GM21576 (cell line): ENCODE results near the gene B4GALNT4.
"Not testable (repeated sequence)": the region's sequence is repeated elsewhere in the genome, so short reads cannot be mapped to it uniquely, and the experiment has no call there.

Experiments used
- ATAC-seq: cut with Tn5 transposase; IDR thresholded peaks from one replicate; pipeline ENCODE4 v1.9.1; 2021; ENCODE audit warnings: mild to moderate bottlenecking, moderate library complexity; ENCODE audit not compliant: unreplicated experiment

B4GALNT4 gene

GRCh38 chr11:335779-336658, 33.3 kb upstream of the B4GALNT4 start:
- no peak for ATAC-seq

DNA sequence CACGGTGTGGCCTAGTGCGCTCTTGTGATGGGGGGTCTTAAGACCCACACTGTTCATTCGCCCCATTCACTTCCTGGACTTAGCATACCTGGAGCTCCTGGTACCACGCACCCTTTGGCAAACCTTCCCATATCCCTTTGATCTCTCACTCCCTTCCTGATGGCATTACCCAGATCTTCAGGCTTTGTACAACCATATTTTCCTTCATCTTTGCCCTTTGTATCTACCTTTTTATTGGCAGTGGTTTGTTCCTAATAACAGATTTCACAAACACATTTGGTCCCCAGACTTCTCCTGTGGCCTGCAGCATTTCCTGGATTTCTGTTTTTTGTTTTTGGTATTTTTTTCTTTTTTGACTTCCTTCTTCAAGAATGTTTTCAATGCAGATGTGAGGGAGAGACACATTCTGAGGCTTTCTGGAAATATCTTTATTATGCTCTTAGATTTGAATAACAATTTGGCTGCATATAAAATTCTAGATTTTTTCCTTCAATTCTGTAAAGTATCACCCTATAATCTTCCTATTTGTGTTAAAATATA, 32.6 kb upstream of the B4GALNT4 start:
- ATAC-seq, result no peak

GRCh38 chr11:337711-338110, 31.6 kb upstream of the B4GALNT4 start:
- no peak for ATAC-seq

DNA sequence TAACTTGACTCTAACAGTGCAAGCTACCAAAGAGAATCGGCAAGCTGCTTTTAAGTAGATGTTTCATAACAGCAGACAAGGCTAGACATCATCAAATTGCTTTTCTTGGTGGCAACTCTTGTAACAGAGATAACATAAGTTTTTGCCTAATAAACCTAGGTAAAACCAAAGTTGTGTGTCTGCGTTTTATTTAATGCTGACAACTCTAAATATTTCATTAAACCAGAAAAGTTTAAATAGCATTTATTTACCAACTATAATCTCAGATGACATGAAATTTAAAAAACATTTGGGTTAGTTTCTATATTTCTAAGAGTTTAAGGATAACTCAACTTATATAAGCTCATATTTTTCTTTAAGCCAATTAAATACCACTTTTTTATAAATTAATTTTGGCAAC, 29.3 kb upstream of the B4GALNT4 start:
- no peak for ATAC-seq

DNA sequence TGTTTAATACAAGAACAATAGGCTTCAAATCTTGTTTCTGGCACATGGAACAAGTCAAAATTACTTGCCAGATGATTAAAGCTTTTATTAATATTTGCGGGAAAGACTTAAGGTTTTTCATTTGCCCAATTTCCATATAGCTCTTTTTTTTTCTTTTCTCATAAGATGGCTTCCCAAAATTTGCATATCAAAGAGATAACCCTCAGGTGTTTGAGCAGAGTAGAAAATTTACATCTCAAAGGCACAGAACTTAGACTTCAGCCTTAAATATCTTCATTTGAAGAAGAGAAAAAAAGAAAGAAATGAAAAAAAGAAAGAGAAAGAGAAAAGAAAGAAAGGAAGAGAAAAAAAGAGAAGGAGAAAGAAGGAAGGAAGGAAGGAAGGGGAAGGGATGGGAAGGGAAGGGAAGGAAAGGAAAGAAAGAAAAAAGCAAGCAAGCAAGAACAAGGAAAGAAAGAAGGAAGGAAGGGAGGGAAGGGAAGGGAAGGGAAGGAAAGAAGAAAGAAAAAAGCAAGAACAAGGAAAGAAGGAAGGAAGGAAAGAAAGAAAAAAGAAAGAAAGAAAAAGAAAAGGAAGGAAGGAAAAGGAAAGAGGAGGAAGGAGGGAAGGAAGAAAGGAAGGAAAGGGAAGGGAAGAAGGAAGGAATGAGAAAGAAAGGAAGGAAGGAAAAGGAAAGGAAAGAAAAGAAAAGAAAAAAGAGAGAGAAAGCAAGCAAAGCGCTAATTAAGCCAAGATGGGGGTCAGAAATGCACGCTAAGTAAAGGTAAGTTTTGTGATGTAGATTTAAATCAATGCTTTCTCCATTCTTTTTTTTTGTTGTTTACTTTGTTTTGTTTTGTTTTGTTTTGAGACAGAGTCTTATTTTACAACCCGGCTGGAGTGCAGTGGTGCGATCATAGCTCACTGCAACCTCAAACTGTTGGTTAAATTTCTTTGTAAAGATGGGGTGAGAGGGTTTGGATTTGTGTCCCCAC, 28.5 kb upstream of the B4GALNT4 start:
- ATAC-seq, result no peak

- no peak for ATAC-seq
These were observed 27.0 kb upstream of the B4GALNT4 start for GRCh38 chr11:342328-342727.

DNA sequence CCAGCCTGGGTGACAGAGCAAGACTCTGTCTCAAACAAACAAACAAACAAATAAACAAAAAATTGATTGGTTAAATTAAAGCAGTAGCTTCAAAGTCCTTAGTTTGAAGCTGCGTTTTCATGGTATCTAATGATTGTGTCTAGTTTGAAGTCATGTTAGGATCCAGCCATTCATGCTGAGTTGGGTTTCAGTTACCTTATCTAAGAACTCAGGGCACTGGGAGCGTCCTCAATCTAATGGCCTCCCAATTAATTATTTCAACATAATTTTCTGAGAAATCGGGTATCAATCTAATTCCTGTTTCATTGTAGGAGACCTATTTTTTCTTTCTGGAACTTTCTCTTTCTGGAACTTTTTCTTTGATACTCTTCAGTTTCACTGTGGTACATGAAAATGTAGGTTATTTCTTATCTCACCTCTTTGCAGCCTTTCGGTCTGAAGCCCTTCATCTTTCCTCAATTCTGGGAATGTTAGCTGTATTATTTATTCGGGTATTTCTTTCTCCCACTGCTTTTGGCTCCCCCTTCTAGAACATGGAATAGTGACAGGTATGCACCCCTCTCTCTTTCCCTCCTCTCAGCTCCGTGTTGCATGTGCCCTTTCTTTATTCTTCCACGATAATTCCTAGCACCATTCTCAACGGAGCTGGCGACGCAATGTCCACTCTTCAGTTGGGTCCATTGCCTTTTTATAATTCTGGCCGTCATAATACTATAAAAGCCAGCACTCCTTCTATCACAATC, 24.3 kb upstream of the B4GALNT4 start:
- no peak for ATAC-seq

DNA sequence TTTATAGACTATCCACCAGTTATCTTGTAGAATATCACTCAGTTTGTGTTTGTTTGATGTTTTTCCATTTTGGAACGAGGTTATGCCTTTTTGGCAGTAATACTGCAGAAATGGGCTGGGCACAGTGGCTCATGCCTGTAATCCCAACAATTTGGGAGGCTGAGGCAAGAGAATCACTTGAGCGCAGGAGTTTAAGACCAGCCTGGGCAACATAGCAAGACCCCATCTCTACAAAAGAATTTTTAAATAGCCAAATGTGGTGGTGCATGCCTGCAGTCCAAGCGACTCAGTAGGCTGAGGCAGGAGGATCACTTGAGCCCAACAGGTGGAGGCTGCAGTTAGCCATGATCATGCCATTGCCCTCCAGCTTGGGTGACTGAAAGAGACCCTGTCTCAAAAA, 22.8 kb upstream of the B4GALNT4 start:
- ATAC-seq, result no peak

GRCh38 chr11:349270-349954, 19.9 kb upstream of the B4GALNT4 start:
- not testable (repeated sequence) for ATAC-seq

GRCh38 chr11:350033-350722, 19.1 kb upstream of the B4GALNT4 start:
- ATAC-seq, result not testable (repeated sequence)

- ATAC-seq, result no peak
These were observed 18.5 kb upstream of the B4GALNT4 start for GRCh38 chr11:350723-351255.

GRCh38 chr11:351411-351810, 17.9 kb upstream of the B4GALNT4 start:
- no peak for ATAC-seq

DNA sequence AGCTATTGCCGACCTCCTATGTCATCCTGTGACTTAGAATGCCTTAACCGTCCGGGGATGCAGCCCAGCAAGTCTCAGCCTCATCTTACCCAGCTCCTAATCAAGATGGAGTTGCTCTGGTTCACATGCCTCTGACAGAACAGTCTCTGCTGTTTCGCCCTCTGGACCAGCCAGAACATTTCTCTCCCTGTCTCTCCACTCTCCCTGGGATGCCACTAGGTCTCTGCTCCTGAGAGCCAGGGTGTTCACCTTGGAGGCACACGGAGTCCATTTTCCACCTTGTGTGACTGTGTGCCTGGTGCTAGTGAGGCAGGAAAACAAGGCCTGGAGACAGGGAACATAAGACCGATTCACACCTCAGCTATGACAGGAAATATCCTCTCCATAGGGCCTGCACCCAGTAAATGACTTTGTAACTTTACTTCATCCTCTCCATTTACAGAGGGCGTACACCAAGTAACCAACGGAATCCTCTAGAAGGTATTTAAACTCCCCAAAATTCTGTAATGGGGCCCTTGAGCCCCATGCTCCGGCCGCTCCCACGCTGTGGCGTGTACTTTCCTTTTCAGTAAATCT, 16.8 kb upstream of the B4GALNT4 start:
- ATAC-seq, result no peak

DNA sequence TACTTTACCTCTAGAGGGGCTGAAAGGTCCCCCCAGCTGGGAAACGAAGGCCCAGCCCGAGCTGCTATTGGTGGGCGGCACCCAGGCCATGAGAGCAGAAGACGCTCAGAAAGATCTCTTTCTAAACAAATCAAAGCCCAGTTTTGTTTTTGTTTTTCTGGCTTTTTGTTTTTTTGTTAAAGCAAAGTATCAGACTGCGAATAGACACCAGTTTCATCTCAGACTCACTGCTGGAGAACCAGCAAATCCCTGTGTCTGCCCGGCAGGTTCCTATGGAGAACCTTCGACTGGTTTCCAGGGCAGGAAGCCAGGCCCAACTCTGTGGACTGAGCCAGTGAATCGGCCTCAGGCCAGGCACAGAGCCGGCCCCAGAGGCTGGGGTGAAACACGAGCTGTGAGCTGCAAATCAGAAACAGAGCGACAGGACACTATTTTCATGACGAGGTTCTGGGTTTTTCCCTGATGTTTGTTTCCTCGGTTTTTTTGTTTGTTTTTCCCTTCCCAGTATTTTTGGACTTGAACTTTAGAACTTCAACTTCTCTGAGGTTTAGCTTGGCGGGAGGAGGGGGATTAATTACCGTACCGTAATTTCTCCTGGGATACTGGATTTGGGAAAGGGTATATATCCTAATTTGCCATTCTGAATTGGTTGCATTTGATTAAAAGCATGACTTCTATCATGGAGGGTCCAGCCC, 16.0 kb upstream of the B4GALNT4 start:
- ATAC-seq, result no peak

DNA sequence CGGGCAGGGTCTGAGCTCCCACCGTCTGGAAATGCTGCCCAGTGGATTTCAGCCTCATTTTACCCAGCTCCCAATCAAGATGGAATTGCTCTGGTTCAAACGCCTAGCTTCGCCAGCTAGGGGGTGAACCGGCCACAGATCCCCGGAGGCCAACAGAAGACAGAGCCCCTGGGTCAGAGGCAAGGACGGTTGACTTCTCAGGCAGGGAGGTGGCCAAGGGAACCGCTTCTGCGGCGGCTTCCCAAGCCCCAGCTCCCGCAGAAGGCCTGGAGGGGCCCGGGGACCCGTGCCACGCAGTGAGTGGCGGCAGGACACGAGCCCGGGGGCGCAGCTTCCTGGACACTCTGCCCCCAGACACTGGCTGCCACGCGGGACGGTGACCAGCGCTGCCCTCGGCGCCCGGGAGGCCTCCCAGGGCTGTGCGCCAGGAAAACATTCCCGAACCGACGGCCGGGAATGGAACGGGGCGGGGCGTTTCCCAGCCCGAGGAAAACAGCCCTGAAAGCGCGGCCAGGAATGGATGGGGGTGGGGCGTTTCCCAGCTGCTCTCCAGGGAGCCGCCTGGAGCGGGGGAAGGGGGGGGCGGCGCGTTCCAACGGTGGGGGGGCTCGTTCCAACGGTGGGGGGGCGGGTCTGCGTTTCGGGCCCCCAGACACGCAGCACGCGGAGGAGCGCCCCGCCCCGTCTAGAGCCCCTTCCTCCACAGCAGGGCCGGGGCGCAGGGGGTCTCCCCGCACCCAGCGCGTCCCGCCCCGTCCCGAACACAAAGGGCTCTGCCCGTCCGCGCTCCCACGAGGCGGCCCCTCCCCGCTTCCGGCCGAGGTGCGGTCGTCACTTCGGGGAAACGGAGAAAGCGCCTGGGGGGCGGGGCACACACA, 13.5 kb upstream of the B4GALNT4 start:
- ATAC-seq, result no peak

- no peak for ATAC-seq
These were observed 12.7 kb upstream of the B4GALNT4 start for GRCh38 chr11:356610-357009.

DNA sequence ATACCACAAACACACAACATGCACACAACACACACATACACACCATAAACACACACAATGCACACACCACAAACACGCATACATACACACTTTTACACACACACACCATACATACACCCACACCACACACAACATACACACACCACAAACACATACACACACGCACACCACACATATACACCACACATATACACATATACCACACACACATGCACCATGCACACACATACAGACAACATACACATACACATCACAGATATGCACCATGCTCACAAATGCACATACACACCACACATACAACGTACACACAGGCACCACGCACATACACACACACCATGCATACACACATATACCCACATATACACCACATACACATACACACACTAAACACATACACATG, 11.7 kb upstream of the B4GALNT4 start:
- no peak for ATAC-seq
